K562 (cell line): Measurements from ENCODE around the gene PACS2.

Source experiments
- IFI16 ChIP-seq: fragments of 250-450 bp; sonication (Bioruptor Pico); IDR thresholded peaks from 2 replicates; pipeline ENCODE4 v2.1.2; 2022; ENCODE audit warnings: mild to moderate bottlenecking, inconsistent platforms
- RB1 ChIP-seq: fragments of 450-650 bp; IDR thresholded peaks from 2 replicates; pipeline ENCODE4 v1.6.1; 2017; ENCODE audit warnings: low read depth, mild to moderate bottlenecking
- SIN3A ChIP-seq, 2 experiments: fragments of 150-350 bp in 1 of 2; IDR thresholded peaks; 2 replicates each; pipeline ENCODE4 v1.6.1; 2011 to 2016; ENCODE audit warnings: borderline replicate concordance in 2 of 2, low read depth in 2 of 2, low read length in 2 of 2, mild to moderate bottlenecking in 2 of 2, moderate library complexity in 2 of 2; ENCODE audit not compliant: control insufficient read depth in 1 of 2

DNA sequence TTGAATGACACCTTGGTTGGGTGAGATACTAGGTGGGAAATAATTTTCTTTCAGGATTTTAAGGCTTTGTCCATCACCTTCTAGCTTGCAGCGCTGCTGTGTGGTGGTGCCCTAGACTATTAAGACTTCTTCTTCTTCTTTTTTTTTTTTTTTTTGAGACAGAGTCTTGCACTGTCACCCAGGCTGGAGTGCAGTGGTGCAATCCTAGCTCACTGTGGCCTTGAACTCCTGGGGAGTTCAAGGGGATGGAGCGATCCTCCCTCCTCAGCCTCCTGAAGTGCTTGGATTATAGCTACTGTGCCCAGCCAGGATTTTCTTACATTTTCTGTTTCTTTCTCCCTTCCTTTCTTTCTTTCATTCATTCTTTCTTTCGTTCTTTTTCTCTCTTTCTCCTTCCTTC lies 94.8 kb downstream of the PACS2 start:
- TF ChIP-seq RB1 (no peak), SIN3A (IDR thresholded peaks at IDR 0.05; ENCODE audit: borderline replicate concordance in 2 of 2, control insufficient read depth in 1 of 2, low read depth in 2 of 2, low read length in 2 of 2) (no peak), IFI16 (CRISPR knock-in tag) (no peak)
